MCF 10A (cell line): Measurements from ENCODE around the gene MGST1. TPM values are rescaled to one million over a fixed set of nuclear protein-coding genes. Genes with fewer than 3 reads are reported as not detected.

ENCODE experiments used
- BruUV-seq: library from RNA; stranded (reverse); fragments of 400-500 nt; replicated peaks from 2 replicates; lab custom pipeline; 2021; lab: Mats Ljungman, UMichigan
- CTCF ChIA-PET: fragments of 300-600 bp; sonication (Branson Sonifier 250); formaldehyde crosslinking; extraction: SDS; loops from one replicate; lab custom pipeline; 2021; ENCODE audit warnings: antibody characterized with exemption, inconsistent platforms; lab: Yijun Ruan, JAX
- POLR2A ChIA-PET: fragments of 300-600, 350-650 bp; sonication (Branson Sonifier 250); formaldehyde crosslinking; extraction: SDS; loops from one replicate; lab custom pipeline; 2020; ENCODE audit warnings: antibody characterized with exemption, inconsistent platforms; lab: Yijun Ruan, JAX
- DNase-seq: peaks from one replicate; pipeline ENCODE4 v3.0.0-alpha.2; 2018; ENCODE audit not compliant: unreplicated experiment
- H3K27ac Mint-ChIP-seq: one replicate; pipeline ENCODE4 v1.8.0; 2022; ENCODE audit warnings: mild to moderate bottlenecking, low read depth, mixed read lengths; ENCODE audit not compliant: unreplicated experiment
- H3K27me3 Mint-ChIP-seq: one replicate; pipeline ENCODE4 v1.8.0; 2022; ENCODE audit warnings: mixed read lengths; ENCODE audit not compliant: insufficient read depth, unreplicated experiment
- H3K36me3 Mint-ChIP-seq: one replicate; pipeline ENCODE4 v1.8.0; 2022; ENCODE audit warnings: mild to moderate bottlenecking, moderate library complexity, mixed read lengths; ENCODE audit not compliant: insufficient read depth, unreplicated experiment
- H3K4me1 Mint-ChIP-seq: one replicate; pipeline ENCODE4 v1.8.0; 2022; ENCODE audit warnings: mixed read lengths; ENCODE audit not compliant: insufficient read depth, unreplicated experiment
- H3K4me3 Mint-ChIP-seq: one replicate; pipeline ENCODE4 v1.8.0; 2022; ENCODE audit warnings: mild to moderate bottlenecking, moderate library complexity, mixed read lengths; ENCODE audit not compliant: unreplicated experiment
- H3K9me3 Mint-ChIP-seq: one replicate; pipeline ENCODE4 v1.8.0; 2022; ENCODE audit warnings: mixed read lengths; ENCODE audit not compliant: unreplicated experiment
- intact Hi-C: fragments of 100-400 bp; cut with micrococcal nuclease; formaldehyde crosslinking; loops from 2 replicates; pipeline ENCODE4 v1.14.1; 2022
- total RNA-seq: library from RNA; stranded (reverse); gene quantifications from 2 replicates; pipeline ENCODE4 v1.2.3, GENCODE V29; 2022
- TF ChIP-seq, protein P1 (sequence below): fragments of 200-600 bp; IDR thresholded peaks from one replicate; pipeline ENCODE4 v1.8.0; 2022; ENCODE audit warnings: antibody characterized with exemption, mild to moderate bottlenecking; ENCODE audit not compliant: unreplicated experiment

Gene MGST1
- total RNA-seq, 1 experiment from 2014 or later = 375 TPM

DNA sequence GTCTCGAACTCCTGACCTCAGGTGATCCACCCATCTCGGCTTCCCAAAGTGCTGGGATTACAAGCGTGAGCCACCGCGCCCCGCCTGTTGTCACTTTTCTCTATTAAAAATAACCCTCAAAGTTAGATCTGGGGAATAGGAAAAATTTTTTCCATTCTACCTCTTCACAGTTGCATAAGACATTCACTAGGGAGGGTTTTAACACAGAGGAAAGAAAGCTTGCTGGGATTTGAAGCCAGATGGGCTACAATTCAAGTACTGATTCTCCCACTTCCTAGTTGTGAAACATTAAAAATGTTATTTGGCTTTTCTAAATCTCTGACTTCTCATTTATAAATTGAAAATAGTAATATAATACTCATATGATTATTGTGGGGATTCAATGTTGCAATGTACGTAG lies 46.7 kb upstream of the MGST1 start:
- Mint-ChIP-seq H3K36me3 (peaks cover 6% of the 10 kb centered on the region), H3K9me3 (no peaks in the 10 kb centered on the region), H3K4me3 (no peak overlapping the region), H3K4me1 (no peaks in the 10 kb centered on the region), H3K27me3 (no peaks in the 10 kb centered on the region), H3K27ac (no peak overlapping the region)
- intact Hi-C loops = no loop called here
- CTCF ChIA-PET = no interaction called here
- BruUV-seq = no TSS peak
- TF ChIP-seq, protein P1, sequence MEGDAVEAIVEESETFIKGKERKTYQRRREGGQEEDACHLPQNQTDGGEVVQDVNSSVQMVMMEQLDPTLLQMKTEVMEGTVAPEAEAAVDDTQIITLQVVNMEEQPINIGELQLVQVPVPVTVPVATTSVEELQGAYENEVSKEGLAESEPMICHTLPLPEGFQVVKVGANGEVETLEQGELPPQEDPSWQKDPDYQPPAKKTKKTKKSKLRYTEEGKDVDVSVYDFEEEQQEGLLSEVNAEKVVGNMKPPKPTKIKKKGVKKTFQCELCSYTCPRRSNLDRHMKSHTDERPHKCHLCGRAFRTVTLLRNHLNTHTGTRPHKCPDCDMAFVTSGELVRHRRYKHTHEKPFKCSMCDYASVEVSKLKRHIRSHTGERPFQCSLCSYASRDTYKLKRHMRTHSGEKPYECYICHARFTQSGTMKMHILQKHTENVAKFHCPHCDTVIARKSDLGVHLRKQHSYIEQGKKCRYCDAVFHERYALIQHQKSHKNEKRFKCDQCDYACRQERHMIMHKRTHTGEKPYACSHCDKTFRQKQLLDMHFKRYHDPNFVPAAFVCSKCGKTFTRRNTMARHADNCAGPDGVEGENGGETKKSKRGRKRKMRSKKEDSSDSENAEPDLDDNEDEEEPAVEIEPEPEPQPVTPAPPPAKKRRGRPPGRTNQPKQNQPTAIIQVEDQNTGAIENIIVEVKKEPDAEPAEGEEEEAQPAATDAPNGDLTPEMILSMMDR = no peak
- POLR2A ChIA-PET = no interaction called here
- no peak for DNase-seq

DNA sequence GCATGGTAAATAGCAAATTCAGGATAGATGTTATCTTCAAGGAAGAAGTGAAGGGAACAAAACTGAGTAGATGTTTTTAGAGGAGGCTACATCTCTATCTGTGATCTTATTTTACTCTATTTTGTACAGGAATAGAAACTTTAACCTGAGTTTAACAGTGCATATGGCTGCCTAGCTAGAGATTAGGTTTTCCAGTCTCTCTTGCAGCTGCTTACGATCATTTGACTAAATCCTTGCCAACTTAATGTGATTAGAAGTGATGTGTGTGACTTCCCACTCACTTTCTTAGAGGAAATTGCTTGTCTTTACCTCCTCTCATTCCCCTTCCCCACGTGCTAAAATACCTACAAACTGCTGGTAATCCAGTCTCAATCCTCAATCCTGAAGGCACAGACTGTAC lies 43.5 kb upstream of the MGST1 start:
- intact Hi-C loops = no loop called here
- peaks cover 11% of the 10 kb centered on the region for H3K4me1 Mint-ChIP-seq
- no peak overlapping the region for H3K27ac Mint-ChIP-seq
- H3K9me3 Mint-ChIP-seq = no peaks in the 10 kb centered on the region
- TF ChIP-seq, protein P1 = no peak
- no peaks in the 10 kb centered on the region for H3K27me3 Mint-ChIP-seq
- H3K36me3 Mint-ChIP-seq = no peaks in the 10 kb centered on the region
- H3K4me3 Mint-ChIP-seq = no peak overlapping the region
- POLR2A ChIA-PET = no interaction called here
- CTCF ChIA-PET = interaction anchor here (1.0 kb wide), 1 partner anchor 1688 kb away, joined by 3 read pairs; no protein-coding TSS in a partner anchor
- BruUV-seq = no TSS peak
- DNase-seq = no peak

DNA sequence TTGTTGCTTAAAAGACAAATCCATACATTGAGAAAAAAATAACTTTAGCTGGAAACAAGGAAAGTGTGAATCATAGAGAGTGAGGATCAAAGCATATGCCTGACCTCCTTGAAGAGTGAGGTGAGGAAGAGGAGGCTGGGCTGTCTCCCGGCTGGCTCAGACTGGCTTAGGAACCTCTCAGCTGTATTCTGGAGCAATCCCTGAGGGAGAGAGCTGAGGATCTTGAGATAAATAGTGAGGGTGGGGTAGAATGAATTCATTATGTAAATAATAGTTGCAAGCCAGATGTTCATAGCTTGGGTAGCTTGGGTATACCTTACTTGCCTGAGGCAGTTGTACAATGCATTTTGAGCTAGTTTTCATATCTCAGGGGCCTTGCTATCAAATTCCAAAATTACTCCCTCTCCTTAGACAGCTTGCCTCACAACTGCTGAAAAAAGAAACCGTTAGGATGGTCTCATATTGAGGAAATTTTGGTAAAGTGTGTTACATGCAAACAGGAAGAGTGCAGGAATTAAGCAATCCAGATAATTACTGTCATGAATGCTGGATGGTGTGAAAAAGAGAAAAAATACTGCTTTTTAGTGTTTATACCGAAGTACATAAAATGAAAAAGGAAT lies 39.5 kb upstream of the MGST1 start:
- Mint-ChIP-seq H3K36me3 (no peaks in the 10 kb centered on the region), H3K4me3 (no peak overlapping the region), H3K27me3 (no peaks in the 10 kb centered on the region), H3K27ac (no peak overlapping the region), H3K4me1 (peaks cover 11% of the 10 kb centered on the region), H3K9me3 (peaks cover 16% of the 10 kb centered on the region)
- TF ChIP-seq, protein P1 = no peak
- ChIA-PET POLR2A (interaction anchor here (0.7 to 0.9 kb wide), 2 partner anchors 38 to 40 kb away, joined by 3 read pairs; partner anchors contain the start of gene MGST1), CTCF (interaction anchor here (0.6 to 1.6 kb wide), 2 partner anchors 29 to 41 kb away, joined by 3 read pairs; no protein-coding TSS in a partner anchor)
- no peak for DNase-seq
- intact Hi-C loops = loop anchor here (1.0 kb wide), 1 partner anchor 14 kb away; no protein-coding TSS in a partner anchor
- BruUV-seq = no TSS peak

DNA sequence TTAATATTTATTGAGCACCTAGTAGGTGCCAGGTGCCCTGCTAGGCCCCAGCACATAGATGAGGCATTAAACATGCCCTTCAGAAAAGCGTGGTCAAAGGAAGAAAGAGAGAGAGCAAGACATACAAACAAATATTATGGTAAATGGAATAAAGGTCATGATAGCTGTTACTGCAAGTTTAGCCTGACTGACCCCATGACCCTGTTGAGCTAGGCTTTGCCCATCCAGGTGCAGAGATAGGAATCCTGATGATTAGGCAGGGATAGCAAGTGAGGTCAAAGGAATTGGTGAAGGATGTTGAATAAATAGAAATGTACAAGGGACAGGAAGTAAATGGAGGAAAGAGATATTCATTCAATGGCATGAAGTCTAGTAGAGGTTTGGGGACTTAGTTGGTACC lies 36.5 kb upstream of the MGST1 start:
- no peak for DNase-seq
- Mint-ChIP-seq H3K36me3 (no peaks in the 10 kb centered on the region), H3K9me3 (peaks cover 16% of the 10 kb centered on the region), H3K4me3 (no peak overlapping the region), H3K27me3 (no peaks in the 10 kb centered on the region), H3K27ac (no peak overlapping the region), H3K4me1 (peaks cover 11% of the 10 kb centered on the region)
- TF ChIP-seq, protein P1 = no peak
- intact Hi-C loops = no loop called here
- CTCF ChIA-PET = no interaction called here
- BruUV-seq = no TSS peak
- POLR2A ChIA-PET = interaction anchor here (0.9 kb wide), 1 partner anchor 34 kb away, joined by 3 read pairs; no protein-coding TSS in a partner anchor
